Smooth muscle cell (in vitro differentiated cells): ENCODE measurements around the gene RPEL1. TPM values are rescaled to one million over a fixed set of nuclear protein-coding genes. Genes with fewer than 3 reads are reported as not detected.

Experiments used
- DNase-seq: peaks from one replicate; lab custom pipeline; 2025; ENCODE audit not compliant: unreplicated experiment; lab: John Stamatoyannopoulos, UW
- H2AFZ ChIP-seq: fragments of 200-600 bp; sonication (generic); 2 replicates; pipeline ENCODE4 v1.6.0; 2016; ENCODE audit warnings: antibody characterized with exemption, low read depth, mild to moderate bottlenecking
- H3F3A ChIP-seq: fragments of 200-600 bp; sonication (generic); 2 replicates; pipeline ENCODE4 v1.6.0; 2017; ENCODE audit warnings: antibody characterized with exemption, low read depth
- H3K27ac ChIP-seq: fragments of 200-600 bp; sonication (generic); 2 replicates; pipeline ENCODE4 v1.5.1; 2016; ENCODE audit warnings: low read depth, mild to moderate bottlenecking
- H3K27me3 ChIP-seq: fragments of 200-600 bp; sonication (generic); 2 replicates; pipeline ENCODE4 v1.6.1; 2016; ENCODE audit warnings: low read depth, mild to moderate bottlenecking
- H3K36me3 ChIP-seq: fragments of 200-600 bp; sonication (generic); 2 replicates; pipeline ENCODE4 v1.5.1; 2016; ENCODE audit warnings: low read depth
- H3K4me1 ChIP-seq: fragments of 200-600 bp; sonication (generic); 2 replicates; pipeline ENCODE4 v1.5.1; 2016; ENCODE audit warnings: low read depth
- H3K4me2 ChIP-seq: fragments of 200-600 bp; sonication (generic); 2 replicates; pipeline ENCODE4 v1.6.0; 2016; ENCODE audit warnings: mild to moderate bottlenecking
- H3K4me3 ChIP-seq: fragments of 200-600 bp; sonication (generic); 2 replicates; pipeline ENCODE4 v1.5.1; 2016; ENCODE audit warnings: mild to moderate bottlenecking
- H3K79me2 ChIP-seq: fragments of 200-600 bp; sonication (generic); 2 replicates; pipeline ENCODE4 v1.6.0; 2016; ENCODE audit warnings: low read depth, mild to moderate bottlenecking
- H3K9ac ChIP-seq: fragments of 200-600 bp; sonication (generic); 2 replicates; pipeline ENCODE4 v1.6.0; 2016; ENCODE audit warnings: low read depth
- H3K9me3 ChIP-seq: fragments of 200-600 bp; sonication (generic); replicated peaks from 2 replicates; pipeline ENCODE4 v1.5.1; 2016; ENCODE audit warnings: low read depth
- H4K20me1 ChIP-seq: fragments of 200-600 bp; sonication (generic); 2 replicates; pipeline ENCODE4 v1.6.0; 2016; ENCODE audit warnings: low read depth
- CTCF ChIP-seq: fragments of 200-600 bp; sonication (generic); IDR thresholded peaks from 2 replicates; pipeline ENCODE4 v1.5.1; 2017; ENCODE audit warnings: borderline replicate concordance, mild to moderate bottlenecking, antibody characterized with exemption; ENCODE audit not compliant: insufficient read depth, poor library complexity, severe bottlenecking
- WGBS: methylation state at CpG from one replicate; pipeline ENCODE4 v1.1.7; 2016; ENCODE audit warnings: low lambda C conversion rate; 5-methylcytosine and 5-hydroxymethylcytosine counted together
- polyA plus RNA-seq: library from polyadenylated mRNA; unstranded; fragments of >200 nt; fragmentation: Nextera tagmentation; extraction: Ambion mirVana; gene quantifications from 2 replicates; pipeline ENCODE4 v1.2.1, GENCODE V29; 2016
- total RNA-seq: library from RNA; depleted of rRNA; stranded (reverse); fragments of >200 nt; gene quantifications from 2 replicates; pipeline ENCODE4 v1.2.3, GENCODE V29; 2014

The RPEL1 gene
- total and polyA plus RNA-seq, 2 experiments from 2014 or later = not detected

GRCh38 chr10:103277713-103278536, 32.2 kb downstream of the RPEL1 start:
- no peak for DNase-seq
- WGBS = 16% methylated on average over 62 of the region's 76 CpGs
- Histone ChIP-seq H3K79me2 (no peaks in the 10 kb centered on the region), H2AFZ (no peak overlapping the region), H3K9me3 (no peaks in the 10 kb centered on the region), H3K27ac (no peak overlapping the region), H3K36me3 (no peaks in the 10 kb centered on the region), H3K4me3 (peak overlapping the region; percentile 41), H3K4me1 (peaks cover 12% of the 10 kb centered on the region), H4K20me1 (no peaks in the 10 kb centered on the region), H3F3A (peaks cover 6% of the 10 kb centered on the region), H3K9ac (no peak overlapping the region), H3K4me2 (peak overlapping the region; percentile 90), H3K27me3 (peaks cover 60% of the 10 kb centered on the region)
- no peak for TF ChIP-seq CTCF

DNA sequence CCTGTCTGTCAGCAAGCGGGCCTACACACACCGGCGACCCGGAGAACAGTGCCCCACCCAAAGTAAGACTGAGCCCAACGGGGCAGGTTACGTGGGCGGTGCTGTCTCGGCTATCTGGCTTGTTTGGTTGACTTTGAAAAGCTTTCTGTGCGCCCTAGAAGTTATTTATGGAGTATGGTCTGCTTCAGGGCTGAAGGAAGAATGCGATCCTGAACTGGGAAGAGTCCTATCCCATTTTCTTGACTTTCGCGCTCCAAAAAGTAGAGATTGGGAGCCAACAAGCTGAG, 32.8 kb downstream of the RPEL1 start:
- Histone ChIP-seq H3K9me3 (no peaks in the 10 kb centered on the region), H3K4me2 (no peak overlapping the region), H3K4me3 (no peak overlapping the region), H3K36me3 (no peaks in the 10 kb centered on the region), H3K79me2 (no peaks in the 10 kb centered on the region), H3K27ac (no peak overlapping the region), H2AFZ (no peak overlapping the region), H3K4me1 (peaks cover 12% of the 10 kb centered on the region), H3F3A (peaks cover 5% of the 10 kb centered on the region), H3K9ac (no peak overlapping the region), H3K27me3 (peaks cover 60% of the 10 kb centered on the region), H4K20me1 (no peaks in the 10 kb centered on the region)
- WGBS = 52% methylated on average over 12 of the region's 12 CpGs
- no peak for DNase-seq
- no peak for TF ChIP-seq CTCF

DNA sequence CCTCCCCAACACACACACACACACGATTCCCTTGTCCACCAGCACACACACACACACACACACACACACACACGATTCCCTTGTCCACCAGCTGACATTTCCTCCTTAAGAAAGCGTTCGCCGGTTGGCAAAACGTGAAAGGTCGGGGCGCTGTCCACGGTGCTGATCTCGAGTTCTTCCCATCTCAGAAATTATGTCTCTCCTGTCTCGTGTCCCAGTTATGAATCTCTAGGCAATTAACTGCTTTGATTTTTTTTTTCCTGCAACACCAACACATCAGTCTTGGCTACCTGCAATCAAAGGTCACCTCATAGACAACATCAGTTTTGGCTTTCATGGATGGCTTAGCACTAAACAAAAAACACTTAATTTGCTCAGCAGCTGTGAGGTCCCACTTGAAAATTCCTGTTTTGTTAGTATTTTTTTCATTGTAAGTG, 33.2 kb downstream of the RPEL1 start:
- Histone ChIP-seq H3K9me3 (no peaks in the 10 kb centered on the region), H3K4me1 (peaks cover 12% of the 10 kb centered on the region), H3F3A (peaks cover under 1% of the 10 kb centered on the region), H3K27me3 (peaks cover 60% of the 10 kb centered on the region), H4K20me1 (no peaks in the 10 kb centered on the region), H2AFZ (no peak overlapping the region), H3K9ac (no peak overlapping the region), H3K36me3 (no peaks in the 10 kb centered on the region), H3K27ac (no peak overlapping the region), H3K4me3 (no peak overlapping the region), H3K4me2 (no peak overlapping the region), H3K79me2 (no peaks in the 10 kb centered on the region)
- peak; percentile 25 for DNase-seq
- WGBS = 8% methylated on average over 11 of the region's 11 CpGs
- no peak for TF ChIP-seq CTCF

DNA sequence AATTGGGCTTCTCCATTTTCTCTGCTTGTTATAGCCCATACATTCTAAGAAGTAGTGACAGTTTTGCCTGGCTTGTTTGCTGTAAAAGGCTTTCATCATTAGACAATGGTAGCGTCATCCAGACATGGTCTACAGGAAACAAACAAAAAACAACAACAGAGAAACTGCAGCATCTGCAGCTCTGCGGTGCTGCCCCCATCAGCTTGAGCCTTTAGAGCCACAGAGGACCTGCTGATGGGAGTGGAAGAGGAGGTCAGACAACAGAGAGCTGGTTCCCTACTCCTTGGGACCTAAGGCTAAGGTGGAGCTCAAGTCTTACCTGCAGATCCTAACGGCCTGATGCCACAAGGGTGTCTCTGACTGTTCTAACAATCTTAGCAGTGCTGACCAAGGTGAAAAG, 34.3 kb downstream of the RPEL1 start:
- Histone ChIP-seq H2AFZ (no peak overlapping the region), H3K9ac (no peak overlapping the region), H3K27me3 (peaks cover 60% of the 10 kb centered on the region), H3K9me3 (no peaks in the 10 kb centered on the region), H3F3A (no peaks in the 10 kb centered on the region), H3K4me1 (peaks cover 12% of the 10 kb centered on the region), H3K79me2 (no peaks in the 10 kb centered on the region), H3K27ac (no peak overlapping the region), H3K36me3 (no peaks in the 10 kb centered on the region), H4K20me1 (no peaks in the 10 kb centered on the region), H3K4me3 (no peak overlapping the region), H3K4me2 (no peak overlapping the region)
- 89% methylated on average over 3 of the region's 3 CpGs for WGBS
- no peak for DNase-seq
- no peak for TF ChIP-seq CTCF
